HepG2 (cell line): Measurements from ENCODE around the gene CDYL. TPM values are rescaled to one million over a fixed set of nuclear protein-coding genes. Genes with fewer than 3 reads are reported as not detected.

ENCODE experiments used
- ATAC-seq: fragments of 200-7000 bp; cut with Tn5 transposase; 3 replicates; pipeline ENCODE4 v1.9.1; 2020; ENCODE audit warnings: mild to moderate bottlenecking, moderate library complexity
- BruUV-seq: library from RNA; stranded (reverse); fragments of 400-500 nt; replicated peaks from 2 replicates; lab custom pipeline; 2021; lab: Mats Ljungman, UMichigan
- CTCF ChIA-PET: fragments of 300-600 bp; formaldehyde crosslinking; extraction: SDS; loops from one replicate; lab custom pipeline; 2021; ENCODE audit warnings: low total read pairs, inconsistent platforms, low intra/inter-chr PET ratio; lab: Yijun Ruan, JAX
- POLR2A ChIA-PET: fragments of 350-600 bp; sonication (Branson Sonifier 250); formaldehyde crosslinking; loops from one replicate; lab custom pipeline; 2020; ENCODE audit warnings: antibody characterized with exemption, inconsistent platforms; lab: Yijun Ruan, JAX
- DNase-seq: peaks from one replicate; pipeline ENCODE4 v3.0.0-alpha.2; 2015; ENCODE audit warnings: low spot score
- FAIRE-seq: peaks from 3 replicates; lab custom pipeline; 2011; peaks lifted over from hg19 to GRCh38; lab: Jason Lieb, UNC
- H2AFZ ChIP-seq: one replicate; pipeline ENCODE4 v1.6.1; 2011; ENCODE audit warnings: low read length, inconsistent platforms
- H3K27ac ChIP-seq: fragments of 300-600 bp; 3 replicates; pipeline ENCODE4 v1.8.0; 2011; ENCODE audit warnings: mixed run types, mild to moderate bottlenecking, mixed read lengths, low read length, inconsistent platforms; ENCODE audit not compliant: insufficient read depth; ENCODE audit errors: extremely low read length
- H3K27me3 ChIP-seq, 2 experiments: fragments of 200-600 bp in 1 of 2; 2 replicates in 1 of 2; 3 replicates in 1 of 2; pipeline versions ENCODE4 v1.6.0 to v1.8.0; 2011; ENCODE audit warnings: low read length in 2 of 2, mild to moderate bottlenecking in 2 of 2, moderate library complexity in 2 of 2, inconsistent platforms in 1 of 2; ENCODE audit not compliant: insufficient read depth in 2 of 2, control insufficient read depth in 1 of 2
- H3K36me3 ChIP-seq, 2 experiments: fragments of 200-600 bp in 1 of 2; replicated peaks in 1 of 2; 2 replicates in 1 of 2; 3 replicates in 1 of 2; pipeline versions ENCODE4 v1.5.1 to v1.8.0; 2011; ENCODE audit warnings: low read length in 2 of 2, inconsistent platforms in 1 of 2; ENCODE audit not compliant: insufficient read depth in 2 of 2, control insufficient read depth in 1 of 2
- H3K4me1 ChIP-seq: 2 replicates; pipeline ENCODE4 v1.5.1; 2012; ENCODE audit warnings: low read length, inconsistent platforms; ENCODE audit not compliant: insufficient read depth
- H3K4me2 ChIP-seq: 2 replicates; pipeline ENCODE4 v1.6.0; 2011; ENCODE audit warnings: low read depth, low read length, inconsistent platforms
- H3K4me3 ChIP-seq, 3 experiments: fragments of 200-600 bp in 1 of 3; sonication (generic), shearing (Covaris generic) in 1 of 3; replicated peaks in 1 of 3; 2 replicates each; pipeline ENCODE4 v1.5.1; 2011 to 2016; ENCODE audit warnings: low read length in 3 of 3, inconsistent platforms in 2 of 3, low read depth in 2 of 3, mild to moderate bottlenecking in 2 of 3, control low read depth in 1 of 3, mixed read lengths in 1 of 3; ENCODE audit not compliant: insufficient read depth in 1 of 3
- H3K79me2 ChIP-seq: one replicate; pipeline ENCODE4 v1.6.1; 2011; ENCODE audit warnings: low read length, inconsistent platforms; ENCODE audit not compliant: insufficient read depth
- H3K9ac ChIP-seq: 2 replicates; pipeline ENCODE4 v1.6.0; 2011; ENCODE audit warnings: mild to moderate bottlenecking, low read depth, low read length, inconsistent platforms; ENCODE audit not compliant: insufficient read depth
- H3K9me3 ChIP-seq: 2 replicates; pipeline ENCODE4 v1.5.1; 2012; ENCODE audit warnings: mild to moderate bottlenecking, low read length
- H4K20me1 ChIP-seq: 2 replicates; pipeline ENCODE4 v1.6.0; 2011; ENCODE audit warnings: inconsistent platforms, mild to moderate bottlenecking, low read length, moderate library complexity; ENCODE audit not compliant: insufficient read depth
- ADNP ChIP-seq: sonication (generic); formaldehyde crosslinking; IDR thresholded peaks from 2 replicates; pipeline ENCODE4 v1.4.0; 2020; ENCODE audit warnings: missing genetic modification reagents
- AGO2 ChIP-seq: fragments of 200-400 bp; formaldehyde crosslinking; optimal IDR thresholded peaks from 2 replicates; pipeline ENCODE3; 2017; ENCODE audit warnings: mild to moderate bottlenecking, low read depth, low read length, moderate library complexity
- ARID3A ChIP-seq: IDR thresholded peaks from 2 replicates; pipeline ENCODE4 v1.6.1; 2012; ENCODE audit warnings: low read depth, low read length, improper control_type of control experiment
- ESRRA ChIP-seq: sonication (generic); formaldehyde crosslinking; IDR thresholded peaks from 2 replicates; pipeline ENCODE4 v1.5.1; 2020; ENCODE audit warnings: mild to moderate bottlenecking, low read depth, missing genetic modification reagents
- MTERF4 ChIP-seq: sonication (generic); formaldehyde crosslinking; IDR thresholded peaks from 2 replicates; pipeline ENCODE4 v1.8.0; 2023; ENCODE audit warnings: mild to moderate bottlenecking, missing genetic modification reagents
- NFATC3 ChIP-seq: sonication (generic); formaldehyde crosslinking; IDR thresholded peaks from 2 replicates; pipeline ENCODE4 v1.5.1; 2020; ENCODE audit warnings: mild to moderate bottlenecking, missing genetic modification reagents
- NR2F1 ChIP-seq, 2 experiments: fragments of 450-650 bp in 1 of 2; formaldehyde crosslinking in 1 of 2; IDR thresholded peaks; 2 replicates each; pipeline versions ENCODE4 v1.5.0 to v1.6.1; 2016 to 2020; ENCODE audit warnings: mild to moderate bottlenecking in 1 of 2, missing compliant biosample characterization in 1 of 2, missing genetic modification reagents in 1 of 2, moderate library complexity in 1 of 2
- NR2F6 ChIP-seq, 2 experiments: IDR thresholded peaks; 2 replicates each; pipeline ENCODE4 v1.6.1; 2016; ENCODE audit warnings: antibody characterized with exemption in 1 of 2, mild to moderate bottlenecking in 1 of 2
- RAD21 ChIP-seq: fragments of 450-650 bp; formaldehyde crosslinking; IDR thresholded peaks from 2 replicates; pipeline ENCODE4 v1.5.0; 2020; ENCODE audit warnings: mild to moderate bottlenecking
- SMC3 ChIP-seq: IDR thresholded peaks from 2 replicates; pipeline ENCODE4 v1.6.1; 2011; ENCODE audit warnings: low read length, improper control_type of control experiment
- SOX5 ChIP-seq: IDR thresholded peaks from 2 replicates; pipeline ENCODE4 v1.6.1; 2016; ENCODE audit warnings: borderline replicate concordance
- ZFP36L1 ChIP-seq: sonication (generic); formaldehyde crosslinking; IDR thresholded peaks from 2 replicates; pipeline ENCODE4 v1.8.0; 2022; ENCODE audit warnings: mild to moderate bottlenecking, missing genetic modification reagents, moderate library complexity
- ZNF225 ChIP-seq: sonication (generic); formaldehyde crosslinking; IDR thresholded peaks from 2 replicates; pipeline ENCODE4 v1.4.0; 2020; ENCODE audit warnings: mild to moderate bottlenecking, missing genetic modification reagents
- ZNF569 ChIP-seq: sonication (generic); formaldehyde crosslinking; IDR thresholded peaks from 2 replicates; pipeline ENCODE4 v1.5.0; 2020; ENCODE audit warnings: mild to moderate bottlenecking, missing genetic modification reagents, moderate library complexity, borderline replicate concordance
- ZNF724P ChIP-seq: sonication (generic); formaldehyde crosslinking; IDR thresholded peaks from 2 replicates; pipeline ENCODE4 v1.8.0; 2022; ENCODE audit warnings: missing genetic modification reagents, borderline replicate concordance
- ZNF75D ChIP-seq: sonication (generic); formaldehyde crosslinking; IDR thresholded peaks from 2 replicates; pipeline ENCODE4 v1.8.1; 2023; ENCODE audit warnings: missing genetic modification reagents, mild to moderate bottlenecking, borderline replicate concordance
- WGBS: methylation state at CpG from one replicate; pipeline ENCODE4 v1.1.6; 2017; ENCODE audit warnings: low lambda C conversion rate; 5-methylcytosine and 5-hydroxymethylcytosine counted together
- in situ Hi-C: cut with HindIII; loops from 2 replicates; pipeline ENCODE4 v1.10.0; 2017; ENCODE audit warnings: low pct_unique_long_range_greater_than_20kb; ENCODE audit not compliant: extremely low pct_ligation_motif_present
- intact Hi-C: fragments of 100-400 bp; cut with micrococcal nuclease; formaldehyde crosslinking; loops from one replicate; pipeline ENCODE4 v1.10.0; 2022; ENCODE audit not compliant: unreplicated experiment
- polyA plus RNA-seq, 8 experiments: library from polyadenylated mRNA; depleted of rRNA in 3 of 8; stranded (reverse) in 7 of 8; unstranded in 1 of 8; fragments of >200 nt; fragmentation: Illumina TruSeq in 4 of 8; extraction: Trizol in 4 of 8; gene quantifications; 2 replicates each; pipeline versions ENCODE4 v1.2.1 to v1.2.3, GENCODE V29; 2011 to 2016; ENCODE audit warnings: low read depth in 4 of 8, missing spikeins in 1 of 8, mixed read lengths in 1 of 8; ENCODE audit not compliant: insufficient read depth in 1 of 8
- total RNA-seq, 5 experiments: library from RNA; depleted of rRNA; stranded (reverse); fragments of >200 nt; fragmentation: Illumina TruSeq; extraction: Trizol; gene quantifications; 2 replicates each; pipeline ENCODE4 v1.2.3, GENCODE V29; 2016; ENCODE audit warnings: low read depth in 1 of 5
- TF ChIP-seq, protein P1 (sequence below): sonication (generic); formaldehyde crosslinking; IDR thresholded peaks from 2 replicates; pipeline ENCODE4 v1.4.0; 2020; ENCODE audit warnings: missing genetic modification reagents

Gene CDYL
- total and polyA plus RNA-seq, 2 of the 13 experiments (the other 11 are each of a cell fraction or from before 2014, with no cell fraction given): 22.8 to 105 TPM

DNA sequence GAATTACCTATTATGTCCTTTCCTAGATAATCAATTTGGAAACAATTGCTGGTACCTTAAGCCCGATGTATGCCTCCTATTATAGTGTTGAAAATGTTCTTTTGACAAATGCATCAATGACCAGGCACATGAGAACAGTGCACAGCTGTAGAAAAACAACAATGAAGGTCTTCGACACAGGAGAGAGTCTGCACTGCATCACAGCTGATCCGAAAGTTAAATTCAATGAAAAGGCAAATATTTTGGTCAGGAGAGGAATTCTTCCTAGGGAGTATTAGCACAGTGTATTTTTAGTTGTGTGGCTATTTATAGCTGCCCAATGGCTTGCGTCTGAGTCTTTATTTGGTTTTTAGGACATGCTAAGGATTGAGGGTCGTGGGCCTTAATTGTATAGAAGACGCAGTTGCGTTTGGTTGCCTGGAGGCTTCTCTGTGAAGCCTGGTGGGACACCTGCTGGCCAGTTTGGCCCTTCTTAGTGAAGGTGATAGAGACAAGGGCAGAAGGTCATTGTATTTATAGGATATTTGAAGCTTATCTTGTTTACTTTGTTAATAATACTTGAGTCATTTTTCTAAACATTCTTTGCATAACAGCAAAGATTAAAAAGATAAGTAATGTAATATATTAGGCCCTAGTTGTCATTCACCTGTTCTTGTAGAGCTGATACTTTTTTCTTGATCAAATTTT, 72.3 kb downstream of the CDYL start:
- H3K27me3 ChIP-seq: no peaks in the 10 kb centered on the region
- no peaks in the 10 kb centered on the region for H3K36me3 ChIP-seq
- H3K27ac ChIP-seq: no peak overlapping the region
- in situ Hi-C loops (no loop called here), intact Hi-C loops (loop anchor here (5.0 kb wide), 2 partner anchors 121 to 201 kb away; no protein-coding TSS in a partner anchor)
- 66% methylated on average over 7 of the region's 7 CpGs for WGBS
- no peak overlapping the region for H2AFZ ChIP-seq
- POLR2A ChIA-PET: no interaction called here
- ATAC-seq (peak; percentile 93), DNase-seq (peak; percentile 62), FAIRE-seq (peak; percentile 87)
- H3K4me3 ChIP-seq: no peak overlapping the region
- CTCF ChIA-PET: interaction anchor here (1.2 kb wide), 1 partner anchor 43 kb away, joined by 3 read pairs; no protein-coding TSS in a partner anchor
- H3K4me1 ChIP-seq: peaks cover 10% of the 10 kb centered on the region
- peaks cover 19% of the 10 kb centered on the region; the same call in 1 of the 2 replicates for H4K20me1 ChIP-seq
- no peak overlapping the region for H3K4me2 ChIP-seq
- no TSS peak for BruUV-seq
- peaks cover 6% of the 10 kb centered on the region; the same call in 1 of the 2 replicates for H3K9me3 ChIP-seq
- H3K79me2 ChIP-seq: peaks cover 39% of the 10 kb centered on the region
- no peak overlapping the region for H3K9ac ChIP-seq
- no peak for TF ChIP-seq ZNF569 (CRISPR knock-in tag)
- 0 out of 2 replicates have a peak, but pooled peaks have one; percentile 50 for TF ChIP-seq ESRRA (CRISPR knock-in tag)
- peak; percentile 67 for TF ChIP-seq ARID3A
- TF ChIP-seq ZNF225 (CRISPR knock-in tag): no peak
- no peak for TF ChIP-seq AGO2
- no peak for TF ChIP-seq NFATC3
- peak; percentile 75 for TF ChIP-seq SMC3
- no peak for TF ChIP-seq ZNF75D (CRISPR knock-in tag)
- TF ChIP-seq ZFP36L1 (CRISPR knock-in tag): no peak
- peak in 1 of 2 experiments; percentile 80; a peak in 2 of 4 replicates for TF ChIP-seq NR2F1 (CRISPR knock-in tag; IDR thresholded peaks at IDR 0.05)
- TF ChIP-seq SOX5: 0 out of 2 replicates have a peak, but pooled peaks have one; percentile 10
- TF ChIP-seq ADNP (CRISPR knock-in tag): no peak
- TF ChIP-seq, protein P1, sequence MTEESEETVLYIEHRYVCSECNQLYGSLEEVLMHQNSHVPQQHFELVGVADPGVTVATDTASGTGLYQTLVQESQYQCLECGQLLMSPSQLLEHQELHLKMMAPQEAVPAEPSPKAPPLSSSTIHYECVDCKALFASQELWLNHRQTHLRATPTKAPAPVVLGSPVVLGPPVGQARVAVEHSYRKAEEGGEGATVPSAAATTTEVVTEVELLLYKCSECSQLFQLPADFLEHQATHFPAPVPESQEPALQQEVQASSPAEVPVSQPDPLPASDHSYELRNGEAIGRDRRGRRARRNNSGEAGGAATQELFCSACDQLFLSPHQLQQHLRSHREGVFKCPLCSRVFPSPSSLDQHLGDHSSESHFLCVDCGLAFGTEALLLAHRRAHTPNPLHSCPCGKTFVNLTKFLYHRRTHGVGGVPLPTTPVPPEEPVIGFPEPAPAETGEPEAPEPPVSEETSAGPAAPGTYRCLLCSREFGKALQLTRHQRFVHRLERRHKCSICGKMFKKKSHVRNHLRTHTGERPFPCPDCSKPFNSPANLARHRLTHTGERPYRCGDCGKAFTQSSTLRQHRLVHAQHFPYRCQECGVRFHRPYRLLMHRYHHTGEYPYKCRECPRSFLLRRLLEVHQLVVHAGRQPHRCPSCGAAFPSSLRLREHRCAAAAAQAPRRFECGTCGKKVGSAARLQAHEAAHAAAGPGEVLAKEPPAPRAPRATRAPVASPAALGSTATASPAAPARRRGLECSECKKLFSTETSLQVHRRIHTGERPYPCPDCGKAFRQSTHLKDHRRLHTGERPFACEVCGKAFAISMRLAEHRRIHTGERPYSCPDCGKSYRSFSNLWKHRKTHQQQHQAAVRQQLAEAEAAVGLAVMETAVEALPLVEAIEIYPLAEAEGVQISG (CRISPR knock-in tag): no peak
- TF ChIP-seq MTERF4 (CRISPR knock-in tag): no peak
- peak; percentile 79 for TF ChIP-seq RAD21 (CRISPR knock-in tag)
- TF ChIP-seq NR2F6 (IDR thresholded peaks at IDR 0.05): peak; percentile 67
- peak; percentile 56 for TF ChIP-seq NR2F6 (CRISPR knock-in tag; IDR thresholded peaks at IDR 0.05)
- no peak for TF ChIP-seq ZNF724P
